Kidney epithelial cell (primary cell): ENCODE data around the gene LRGUK. TPM values are rescaled to one million over a fixed set of nuclear protein-coding genes. Genes with fewer than 3 reads are reported as not detected.

Source experiments
- DNase-seq: peaks from one replicate; pipeline ENCODE4 v3.0.0-alpha.2; 2010; ENCODE audit warnings: low read depth
- H3K27me3 ChIP-seq: 2 replicates; pipeline ENCODE4 v1.6.0; 2011; ENCODE audit warnings: low read length; ENCODE audit not compliant: control insufficient read depth, insufficient read depth
- H3K36me3 ChIP-seq: 2 replicates; pipeline ENCODE4 v1.5.1; 2011; ENCODE audit warnings: low read length; ENCODE audit not compliant: control insufficient read depth, insufficient read depth
- H3K4me3 ChIP-seq: 2 replicates; pipeline ENCODE4 v1.5.1; 2011; ENCODE audit warnings: low read depth, mild to moderate bottlenecking, control low read depth, low read length
- CTCF ChIP-seq: IDR thresholded peaks from 2 replicates; pipeline ENCODE4 v1.5.1; 2011; ENCODE audit warnings: mild to moderate bottlenecking, moderate library complexity, low read length, control low read depth, inconsistent platforms; ENCODE audit not compliant: insufficient read depth, poor library complexity, severe bottlenecking
- total RNA-seq: library from RNA; depleted of rRNA; stranded (reverse); fragments of >200 nt; gene quantifications from 2 replicates; pipeline ENCODE4 v1.2.3, GENCODE V29; 2015

LRGUK gene
- total RNA-seq, 1 donor from 2014 or later, result 0.42 TPM

GRCh38 chr7:134297489-134297888, 170.3 kb downstream of the LRGUK start:
- no peaks in the 10 kb centered on the region for H3K27me3 ChIP-seq
- no peaks in the 10 kb centered on the region for H3K36me3 ChIP-seq
- no peak for TF ChIP-seq CTCF

GRCh38 chr7:134298902-134299683, 172.0 kb downstream of the LRGUK start:
- Histone ChIP-seq H3K36me3 (no peaks in the 10 kb centered on the region), H3K4me3 (no peak overlapping the region), H3K27me3 (no peaks in the 10 kb centered on the region)
- no peak for DNase-seq
- TF ChIP-seq CTCF, result no peak

More at GRCh38 chr7:134297489-134297888, 170.3 kb downstream of the LRGUK start:
- no peak for DNase-seq
- no peak overlapping the region for H3K4me3 ChIP-seq

- Histone ChIP-seq H3K4me3 (no peak overlapping the region), H3K36me3 (no peaks in the 10 kb centered on the region), H3K27me3 (no peaks in the 10 kb centered on the region)
- no peak for DNase-seq
- no peak for TF ChIP-seq CTCF
Observed at GRCh38 chr7:134300988-134301387, 173.8 kb downstream of the LRGUK start.

DNA sequence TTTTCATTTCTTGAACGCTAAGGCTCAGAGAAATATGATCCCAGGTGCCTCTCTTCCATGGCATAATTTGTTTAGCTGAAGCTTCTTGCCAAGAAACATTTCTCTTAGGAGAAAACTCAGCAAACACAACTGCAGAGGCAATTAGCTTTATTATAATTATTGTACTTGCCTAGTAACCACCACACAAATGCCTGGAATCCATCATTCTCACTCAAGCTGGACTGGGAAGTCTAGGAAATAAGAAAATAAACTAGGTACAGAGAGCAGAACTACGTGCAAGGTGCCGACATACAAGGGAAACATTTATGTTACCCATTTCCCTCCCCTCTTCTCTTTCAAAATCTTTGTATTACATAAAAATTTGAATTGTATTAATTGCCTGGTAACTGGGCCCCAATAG, 174.5 kb downstream of the LRGUK start:
- no peak for DNase-seq
- Histone ChIP-seq H3K27me3 (no peaks in the 10 kb centered on the region), H3K36me3 (no peaks in the 10 kb centered on the region), H3K4me3 (no peak overlapping the region)
- TF ChIP-seq CTCF, result no peak

DNA sequence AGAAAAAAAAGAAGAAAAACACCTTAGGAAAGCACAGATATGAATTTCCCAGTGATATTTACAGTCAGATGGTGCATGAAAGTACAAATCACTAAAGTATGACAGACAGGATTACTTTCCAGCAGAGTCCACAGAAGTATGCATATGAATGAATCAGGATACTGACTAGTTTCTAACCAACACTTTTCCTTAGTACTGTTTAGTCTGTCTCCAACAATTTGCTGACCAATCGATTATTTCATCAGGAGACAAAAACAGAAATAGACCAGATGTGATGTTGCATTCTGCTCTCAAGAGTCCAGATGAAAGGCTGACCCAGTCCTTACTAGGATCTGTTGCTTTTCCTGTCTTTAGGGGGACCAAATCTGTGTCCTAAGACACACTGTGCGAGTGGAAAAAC, 175.0 kb downstream of the LRGUK start:
- no peak for DNase-seq
- no peaks in the 10 kb centered on the region for H3K36me3 ChIP-seq
- no peak overlapping the region for H3K4me3 ChIP-seq
- no peaks in the 10 kb centered on the region for H3K27me3 ChIP-seq
- TF ChIP-seq CTCF, result no peak

DNA sequence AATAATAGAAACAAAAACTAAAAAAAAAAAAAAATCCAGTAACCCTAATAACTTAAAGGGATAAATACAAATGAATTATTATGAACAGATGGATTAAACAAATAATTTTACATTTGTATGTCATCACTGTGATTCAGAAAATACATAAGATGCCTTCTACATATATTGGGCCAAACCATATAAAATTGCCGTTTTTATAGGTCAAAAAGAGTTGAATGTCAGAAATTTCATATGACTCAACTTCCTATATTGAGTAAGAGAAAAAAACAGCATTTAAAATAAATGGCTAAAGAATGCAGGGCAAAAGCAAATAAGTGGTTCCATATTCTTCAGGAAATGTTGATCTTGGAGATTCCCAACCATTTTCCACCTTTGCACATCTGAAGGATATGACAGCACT, 180.2 kb downstream of the LRGUK start:
- Histone ChIP-seq H3K27me3 (no peaks in the 10 kb centered on the region), H3K36me3 (no peaks in the 10 kb centered on the region), H3K4me3 (no peak overlapping the region)
- no peak for TF ChIP-seq CTCF
- no peak for DNase-seq
